NCI-H345 treated with DMSO at 0.1 percent for 48 hours (cell line): ENCODE measurements around the gene HTR7.

ENCODE experiments used
- DNase-seq: peaks from one replicate; lab custom pipeline; 2025; ENCODE audit not compliant: unreplicated experiment; lab: John Stamatoyannopoulos, UW

Gene HTR7

GRCh38 chr10:90805206-90805605 is 52.6 kb downstream of the HTR7 start:
- DNase-seq = no peak

- no peak for DNase-seq
Measured at GRCh38 chr10:90804354-90804753, 53.5 kb downstream of the HTR7 start.

GRCh38 chr10:90801608-90802007 is 56.2 kb downstream of the HTR7 start:
- DNase-seq = no peak

GRCh38 chr10:90800232-90800796 is 57.5 kb downstream of the HTR7 start:
- DNase-seq = no peak

GRCh38 chr10:90799172-90799571 is 58.7 kb downstream of the HTR7 start:
- DNase-seq = no peak

- DNase-seq = no peak
Measured at GRCh38 chr10:90798482-90798881, 59.4 kb downstream of the HTR7 start.

- no peak for DNase-seq
Measured at GRCh38 chr10:90790422-90790821, 67.4 kb downstream of the HTR7 start.

GRCh38 chr10:90788968-90789367 is 68.9 kb downstream of the HTR7 start:
- no peak for DNase-seq

- no peak for DNase-seq
Measured at GRCh38 chr10:90788199-90788491, 69.7 kb downstream of the HTR7 start.

- peak; percentile 10 for DNase-seq
Measured at GRCh38 chr10:90787393-90788198, 70.2 kb downstream of the HTR7 start.

GRCh38 chr10:90785782-90786181 is 72.1 kb downstream of the HTR7 start:
- no peak for DNase-seq

GRCh38 chr10:90784771-90785170 is 73.1 kb downstream of the HTR7 start:
- no peak for DNase-seq

GRCh38 chr10:90780488-90780887 is 77.4 kb downstream of the HTR7 start:
- no peak for DNase-seq

- no peak for DNase-seq
Measured at GRCh38 chr10:90779548-90779947, 78.3 kb downstream of the HTR7 start.

GRCh38 chr10:90777621-90778020 is 80.2 kb downstream of the HTR7 start:
- DNase-seq = no peak

- no peak for DNase-seq
Measured at GRCh38 chr10:90775351-90776028, 82.3 kb downstream of the HTR7 start.

- DNase-seq = no peak
Measured at GRCh38 chr10:90769946-90770841, 87.6 kb downstream of the HTR7 start.

GRCh38 chr10:90751107-90751997 is 106.5 kb downstream of the HTR7 start:
- peak; percentile 36 for DNase-seq

GRCh38 chr10:90746829-90747228 is 111.0 kb downstream of the HTR7 start:
- no peak for DNase-seq

- no peak for DNase-seq
Measured at GRCh38 chr10:90745565-90745964, 112.3 kb downstream of the HTR7 start.
